SK-N-MC (cell line): ENCODE measurements around the gene RASL11B.

ENCODE experiments used
- DNase-seq: peaks from one replicate; pipeline ENCODE4 v3.0.0-alpha.2; 2011; ENCODE audit warnings: low read depth, low spot score
- H3K27ac ChIP-seq: fragments of 200-600 bp; sonication (generic); 2 replicates; pipeline ENCODE4 v1.5.1; 2016; ENCODE audit warnings: mixed run types
- H3K36me3 ChIP-seq: fragments of 200-600 bp; sonication (generic); 2 replicates; pipeline ENCODE4 v1.6.1; 2017; ENCODE audit warnings: antibody characterized with exemption, low read length, mixed read lengths; ENCODE audit not compliant: insufficient read depth
- H3K4me3 ChIP-seq: fragments of 200-600 bp; sonication (generic); 2 replicates; pipeline ENCODE4 v1.5.1; 2016
- H3K9ac ChIP-seq: fragments of 200-600 bp; sonication (generic); 2 replicates; pipeline ENCODE4 v1.8.0; 2017; ENCODE audit warnings: mixed run types, mixed read lengths; ENCODE audit not compliant: insufficient read length
- H3K9me3 ChIP-seq: fragments of 200-600 bp; sonication (generic); 2 replicates; pipeline ENCODE4 v1.6.1; 2017; ENCODE audit warnings: low read depth, mild to moderate bottlenecking, antibody characterized with exemption, low read length, moderate library complexity, mixed read lengths
- EZH2 ChIP-seq: fragments of 200-600 bp; sonication (generic); IDR thresholded peaks from one replicate; pipeline ENCODE4 v1.6.1; 2017; ENCODE audit warnings: antibody characterized with exemption
- FOXP2 ChIP-seq: optimal IDR thresholded peaks from 2 replicates; pipeline ENCODE3; 2011; ENCODE audit warnings: mild to moderate bottlenecking, moderate library complexity; ENCODE audit not compliant: insufficient read depth; ENCODE audit errors: extremely low read length, control extremely low read depth
- POLR2AphosphoS5 ChIP-seq: IDR thresholded peaks from 2 replicates; pipeline ENCODE4 v1.6.1; 2012; ENCODE audit warnings: mild to moderate bottlenecking, low read depth, low read length, borderline replicate concordance

The RASL11B gene

DNA sequence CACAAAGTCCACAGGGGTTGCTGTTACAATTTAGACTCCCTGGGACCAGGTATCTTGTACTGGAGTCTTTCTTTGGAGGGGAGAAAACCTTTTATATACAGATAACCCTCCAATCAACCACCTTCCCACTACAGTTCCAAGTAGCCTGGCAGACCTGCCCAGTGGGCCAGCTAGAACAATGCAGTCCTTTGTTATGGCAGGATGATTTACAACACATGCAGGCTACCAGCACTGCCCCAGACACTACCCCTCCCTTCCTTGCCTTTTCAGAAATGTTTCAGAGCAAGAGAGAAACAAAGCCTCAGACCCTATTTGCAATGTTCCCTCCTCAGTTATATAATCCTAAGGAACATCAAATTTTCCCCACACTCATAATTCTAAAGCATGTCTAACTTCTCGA lies 11.1 kb downstream of the RASL11B start:
- no peak for DNase-seq
- Histone ChIP-seq H3K27ac (no peak overlapping the region), H3K9me3 (no peaks in the 10 kb centered on the region), H3K36me3 (no peaks in the 10 kb centered on the region), H3K4me3 (no peak overlapping the region), H3K9ac (no peak overlapping the region)
- no peak for TF ChIP-seq POLR2AphosphoS5
- no peak for TF ChIP-seq EZH2
- TF ChIP-seq FOXP2 = no peak

DNA sequence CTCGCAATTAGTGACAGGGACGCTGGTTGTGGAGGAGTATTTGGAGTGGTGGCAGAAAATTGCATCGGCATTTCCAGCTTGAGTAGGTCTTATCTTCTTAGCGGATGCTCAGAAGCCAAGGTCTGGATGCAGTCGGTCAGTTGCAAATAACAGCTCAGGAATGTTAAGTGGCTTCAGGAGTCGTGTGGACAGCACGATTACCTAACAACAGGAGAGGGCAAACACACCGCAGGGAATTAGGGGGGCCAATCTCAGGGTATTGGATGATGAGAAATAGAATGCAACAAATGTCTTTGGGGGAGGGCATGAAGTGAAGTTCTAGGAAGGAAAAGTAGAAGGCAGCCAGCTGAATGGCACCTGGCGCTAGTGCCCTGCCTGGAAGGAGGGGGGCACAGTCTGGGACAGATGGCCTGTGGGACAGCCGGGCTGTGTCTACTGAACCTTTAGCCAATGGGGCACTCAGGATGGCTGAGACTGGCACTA lies 11.8 kb downstream of the RASL11B start:
- Histone ChIP-seq H3K36me3 (no peaks in the 10 kb centered on the region), H3K9me3 (no peaks in the 10 kb centered on the region), H3K27ac (no peak overlapping the region), H3K4me3 (no peak overlapping the region), H3K9ac (no peak overlapping the region)
- DNase-seq = no peak
- TF ChIP-seq POLR2AphosphoS5 (no peak), EZH2 (no peak), FOXP2 (no peak)

DNA sequence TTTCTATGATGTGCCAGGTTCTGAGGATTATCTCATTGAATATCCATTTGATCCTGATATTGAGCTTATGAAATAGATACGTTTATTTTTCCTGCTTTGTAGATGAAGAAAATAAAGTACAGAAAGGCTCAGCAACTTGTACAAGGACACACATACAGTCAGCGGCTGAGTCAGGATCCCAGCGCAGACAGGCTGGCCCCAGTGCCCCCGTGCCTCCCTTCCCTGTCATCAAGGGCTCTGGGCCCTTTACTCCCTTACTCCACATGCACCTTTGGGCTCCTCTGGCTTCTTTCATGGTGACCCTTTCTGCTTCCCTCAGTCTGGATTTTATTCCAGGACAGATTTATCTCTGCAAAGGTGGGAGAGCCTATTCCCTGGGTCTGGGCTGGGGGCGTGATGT lies 12.8 kb downstream of the RASL11B start:
- DNase-seq = no peak
- H3K9me3 ChIP-seq = no peaks in the 10 kb centered on the region
- H3K9ac ChIP-seq = no peak overlapping the region
- TF ChIP-seq FOXP2 (no peak), EZH2 (no peak), POLR2AphosphoS5 (no peak)
- H3K4me3 ChIP-seq = no peak overlapping the region
- no peaks in the 10 kb centered on the region for H3K36me3 ChIP-seq
- H3K27ac ChIP-seq = no peak overlapping the region

DNA sequence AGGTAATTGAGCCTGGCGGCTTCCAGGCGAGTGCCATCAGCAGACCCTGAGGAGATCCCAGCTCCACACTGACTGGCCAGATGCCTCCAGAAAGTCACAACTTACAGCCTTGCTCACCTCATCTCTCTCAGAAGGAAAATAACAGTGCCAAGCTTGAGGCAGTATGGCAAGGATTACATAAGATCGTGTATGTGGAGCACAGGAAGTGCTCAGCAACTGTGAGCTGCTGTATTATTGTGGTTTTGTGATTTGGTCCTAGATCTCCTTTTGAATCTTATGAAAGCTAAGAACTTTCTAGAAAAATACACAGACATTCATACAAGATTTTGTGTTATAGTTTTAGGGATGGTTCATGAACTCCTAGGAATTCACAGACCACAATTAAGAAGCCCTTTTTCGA lies 14.0 kb downstream of the RASL11B start:
- no peaks in the 10 kb centered on the region for H3K9me3 ChIP-seq
- no peak overlapping the region for H3K27ac ChIP-seq
- no peak overlapping the region for H3K9ac ChIP-seq
- no peak overlapping the region for H3K4me3 ChIP-seq
- no peak for DNase-seq
- TF ChIP-seq EZH2 (no peak), POLR2AphosphoS5 (no peak), FOXP2 (no peak)
- no peaks in the 10 kb centered on the region for H3K36me3 ChIP-seq

DNA sequence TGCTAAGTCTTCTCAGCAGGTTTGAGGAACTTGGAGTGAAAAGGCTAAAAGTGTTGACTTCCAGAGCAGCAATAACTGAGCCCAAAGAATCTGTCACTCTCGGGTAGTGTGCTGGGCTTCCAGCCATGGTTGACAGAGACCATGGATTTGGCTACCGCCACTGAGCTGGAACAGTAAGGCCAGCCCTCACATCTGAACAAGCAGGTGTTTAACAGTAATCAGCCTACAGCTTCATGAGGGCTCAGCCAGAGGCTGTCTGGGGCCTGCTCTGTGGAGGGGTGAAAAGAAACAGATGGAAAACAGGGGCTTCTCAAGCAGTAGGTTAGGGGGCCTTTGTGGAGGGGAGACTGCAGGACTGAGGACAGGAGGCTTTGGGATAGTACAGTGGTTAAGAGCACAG lies 14.9 kb downstream of the RASL11B start:
- Histone ChIP-seq H3K9ac (no peak overlapping the region), H3K9me3 (no peaks in the 10 kb centered on the region), H3K4me3 (no peak overlapping the region), H3K27ac (no peak overlapping the region), H3K36me3 (no peaks in the 10 kb centered on the region)
- no peak for TF ChIP-seq FOXP2
- TF ChIP-seq EZH2 = no peak
- no peak for TF ChIP-seq POLR2AphosphoS5
- no peak for DNase-seq

DNA sequence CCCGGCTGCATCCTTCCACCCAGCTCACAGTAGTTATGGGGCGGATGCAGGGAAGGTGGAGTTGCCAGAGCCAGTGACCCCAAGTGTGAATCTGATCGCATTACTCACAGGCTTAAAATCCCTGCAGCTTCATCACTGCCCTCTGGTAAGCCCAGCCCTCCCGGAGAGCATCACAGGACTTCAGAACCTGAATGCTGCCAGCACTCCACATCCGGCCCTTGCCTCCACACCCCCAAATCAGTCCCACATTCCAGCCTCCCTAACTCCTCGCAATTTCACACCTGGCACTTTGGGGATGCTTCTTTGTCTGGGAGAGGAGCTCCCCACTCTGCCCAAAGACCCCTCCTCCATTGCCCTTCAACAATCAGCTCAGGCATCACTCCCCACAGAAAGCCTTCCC lies 15.6 kb downstream of the RASL11B start:
- TF ChIP-seq EZH2 = no peak
- no peak for TF ChIP-seq POLR2AphosphoS5
- no peak for TF ChIP-seq FOXP2
- no peaks in the 10 kb centered on the region for H3K36me3 ChIP-seq

DNA sequence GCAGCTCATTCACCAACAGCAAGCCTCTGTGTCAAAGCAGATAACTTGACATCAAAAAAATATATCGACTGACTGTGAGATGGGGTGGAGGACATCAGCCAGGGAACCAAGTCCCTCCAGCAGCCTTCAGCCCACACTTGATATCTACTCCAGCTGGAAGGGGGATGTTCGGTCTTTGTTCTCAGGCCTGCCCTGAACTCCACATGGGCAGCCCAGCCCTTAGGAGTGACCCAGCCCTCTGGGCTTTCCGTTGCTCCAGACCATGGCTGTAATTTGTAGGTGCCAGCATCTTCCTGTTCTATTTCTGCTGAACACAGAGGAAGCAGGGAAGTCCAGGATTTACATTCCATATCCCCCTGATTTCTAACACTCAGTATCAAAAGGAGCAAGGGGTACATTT lies 17.4 kb downstream of the RASL11B start:
- no peak overlapping the region for H3K9ac ChIP-seq
- no peak overlapping the region for H3K27ac ChIP-seq
- TF ChIP-seq EZH2 = no peak
- no peak for TF ChIP-seq FOXP2
- no peak for TF ChIP-seq POLR2AphosphoS5
- H3K9me3 ChIP-seq = no peaks in the 10 kb centered on the region
- no peak overlapping the region for H3K4me3 ChIP-seq
- no peak for DNase-seq
- H3K36me3 ChIP-seq = no peaks in the 10 kb centered on the region

More for the DNA sequence above, 15.6 kb downstream of the RASL11B start:
- Histone ChIP-seq H3K9me3 (no peaks in the 10 kb centered on the region), H3K27ac (no peak overlapping the region), H3K9ac (no peak overlapping the region), H3K4me3 (no peak overlapping the region)
- DNase-seq = no peak

DNA sequence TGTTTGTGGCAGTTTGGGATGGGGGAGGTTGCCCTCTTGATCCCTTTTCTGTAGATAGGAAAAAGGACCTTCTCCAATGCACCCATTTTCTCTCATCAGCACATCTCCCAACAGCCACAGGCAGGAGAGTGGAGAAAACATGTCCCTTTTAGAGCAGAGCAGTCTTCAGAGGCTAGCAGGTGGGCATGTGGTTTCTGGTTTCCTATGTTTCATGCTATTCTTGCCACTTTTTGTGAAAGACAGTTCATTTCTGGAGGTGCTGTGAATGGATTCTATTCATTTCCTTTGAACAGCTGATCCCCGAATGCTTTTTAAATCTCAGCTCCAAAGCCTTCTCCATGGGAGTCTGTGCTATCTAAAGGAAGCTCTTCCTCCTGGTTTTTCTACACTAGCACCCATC lies 18.9 kb downstream of the RASL11B start:
- TF ChIP-seq EZH2 (no peak), FOXP2 (no peak), POLR2AphosphoS5 (no peak)
- no peaks in the 10 kb centered on the region for H3K9me3 ChIP-seq
- no peak overlapping the region for H3K9ac ChIP-seq
- no peak overlapping the region for H3K27ac ChIP-seq
- no peaks in the 10 kb centered on the region for H3K36me3 ChIP-seq
- H3K4me3 ChIP-seq = no peak overlapping the region
- DNase-seq = no peak

DNA sequence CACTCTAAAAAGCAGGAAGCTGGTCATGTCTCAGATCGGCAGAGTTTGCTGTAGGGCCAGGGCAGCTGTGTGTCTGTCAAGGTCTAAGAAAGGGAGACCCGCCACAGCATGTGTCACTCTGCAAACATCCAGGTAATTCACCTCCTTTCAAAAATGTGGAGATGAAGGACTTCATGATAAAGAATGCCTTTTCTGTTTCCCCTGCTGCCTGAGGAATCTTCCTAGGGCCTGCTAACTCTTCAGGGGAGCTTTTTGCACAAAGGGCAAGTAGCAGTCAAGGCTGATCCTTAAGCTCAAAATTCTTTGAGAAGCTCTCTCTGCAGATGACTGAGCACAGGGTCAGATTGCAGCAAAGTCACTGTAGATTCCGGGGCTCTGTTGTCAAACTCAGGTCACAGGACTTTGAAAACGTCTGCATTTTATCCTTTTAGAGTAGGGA lies 21.1 kb downstream of the RASL11B start:
- H3K9ac ChIP-seq = no peak overlapping the region
- no peak for TF ChIP-seq FOXP2
- no peak for TF ChIP-seq POLR2AphosphoS5
- TF ChIP-seq EZH2 = no peak
- H3K9me3 ChIP-seq = no peaks in the 10 kb centered on the region
- no peak overlapping the region for H3K27ac ChIP-seq
- no peak overlapping the region for H3K4me3 ChIP-seq
- no peaks in the 10 kb centered on the region for H3K36me3 ChIP-seq
- DNase-seq = no peak
